NOMO-1 (cell line): ENCODE measurements around the gene FSTL4.

ENCODE experiments used
- DNase-seq, 2 experiments: peaks; one replicate each; lab custom pipeline; 2025; ENCODE audit not compliant: unreplicated experiment in 2 of 2; lab: John Stamatoyannopoulos, UW

The FSTL4 gene

GRCh38 chr5:133155326-133155969 is 456.9 kb downstream of the FSTL4 start:
- no peak for DNase-seq

- no peak for DNase-seq
Observed at GRCh38 chr5:133154274-133155075, 457.9 kb downstream of the FSTL4 start.

- no peak for DNase-seq
Observed at GRCh38 chr5:133150909-133151544, 461.3 kb downstream of the FSTL4 start.

- no peak for DNase-seq
Observed at GRCh38 chr5:133149345-133149744, 463.0 kb downstream of the FSTL4 start.

- no peak for DNase-seq
Observed at GRCh38 chr5:133147815-133148567, 464.4 kb downstream of the FSTL4 start.

- DNase-seq: no peak
Observed at GRCh38 chr5:133147411-133147810, 464.9 kb downstream of the FSTL4 start.
